ENCODE data around the gene EIF2A. TPM values are rescaled to one million over a fixed set of nuclear protein-coding genes. Genes with fewer than 3 reads are reported as not detected.
A peak's percentile ranks its signal among the peaks of the same experiment; 100 is the strongest.

The EIF2A gene
- total RNA-seq, 1 experiment from 2014 or later: 96.4 TPM

- ChIA-PET POLR2A (ENCODE audit: unreplicated experiment) (interaction anchor here (0.6 to 0.7 kb wide), 9 partner anchors 36 to 1959 kb away, joined by 3 to 7 read pairs (median 4); partner anchors contain the start of gene SIAH2), CTCF (no interaction called here)
- Histone ChIP-seq H2AFZ (peak within 1 kb of the TSS; percentile 88), H3K27me3 (ENCODE audit: insufficient read depth, low read depth) (no peaks in the 10 kb centered on the region), H3K79me2 (ENCODE audit: low read depth) (peaks cover 93% of the 10 kb centered on the region), H3K27ac (peak within 1 kb of the TSS; percentile 93), H3F3A (ENCODE audit: insufficient read depth, low read depth) (peaks cover 43% of the 10 kb centered on the region), H3K4me2 (peak within 1 kb of the TSS; percentile 93), H3K9me3 (ENCODE audit: insufficient read depth, low read depth) (no peaks in the 10 kb centered on the region), H3K4me1 (replicated peaks; ENCODE audit: insufficient read depth) (peaks cover 53% of the 10 kb centered on the region), H3K9me2 (ENCODE audit: insufficient read depth) (no peaks in the 10 kb centered on the region), H3K4me3 (peak within 1 kb of the TSS; percentile 94), H3K36me3 (ENCODE audit: low read depth) (peaks cover 12% of the 10 kb centered on the region; the same call in 1 of the 2 replicates), H4K20me1 (ENCODE audit: insufficient read depth) (no peaks in the 10 kb centered on the region; the same call in 1 of the 2 replicates)
- intact Hi-C loops (cut with micrococcal nuclease; ENCODE audit: unreplicated experiment): loop anchor here (1.0 to 5.0 kb wide), 2 partner anchors 100 to 159 kb away; partner anchors contain the start of genes ERICH6 and SIAH2
- DNase-seq: peak; percentile 88 to 98
- TF ChIP-seq EZH2 (IDR thresholded peaks at IDR 0.05; ENCODE audit: low read depth): no peak
- TF ChIP-seq, protein P1, sequence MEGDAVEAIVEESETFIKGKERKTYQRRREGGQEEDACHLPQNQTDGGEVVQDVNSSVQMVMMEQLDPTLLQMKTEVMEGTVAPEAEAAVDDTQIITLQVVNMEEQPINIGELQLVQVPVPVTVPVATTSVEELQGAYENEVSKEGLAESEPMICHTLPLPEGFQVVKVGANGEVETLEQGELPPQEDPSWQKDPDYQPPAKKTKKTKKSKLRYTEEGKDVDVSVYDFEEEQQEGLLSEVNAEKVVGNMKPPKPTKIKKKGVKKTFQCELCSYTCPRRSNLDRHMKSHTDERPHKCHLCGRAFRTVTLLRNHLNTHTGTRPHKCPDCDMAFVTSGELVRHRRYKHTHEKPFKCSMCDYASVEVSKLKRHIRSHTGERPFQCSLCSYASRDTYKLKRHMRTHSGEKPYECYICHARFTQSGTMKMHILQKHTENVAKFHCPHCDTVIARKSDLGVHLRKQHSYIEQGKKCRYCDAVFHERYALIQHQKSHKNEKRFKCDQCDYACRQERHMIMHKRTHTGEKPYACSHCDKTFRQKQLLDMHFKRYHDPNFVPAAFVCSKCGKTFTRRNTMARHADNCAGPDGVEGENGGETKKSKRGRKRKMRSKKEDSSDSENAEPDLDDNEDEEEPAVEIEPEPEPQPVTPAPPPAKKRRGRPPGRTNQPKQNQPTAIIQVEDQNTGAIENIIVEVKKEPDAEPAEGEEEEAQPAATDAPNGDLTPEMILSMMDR (conservative IDR thresholded peaks at IDR 0.05): peak; percentile 31; the same call in 1 of the 2 replicates
- TSS peak; percentile 51 for BruUV-seq (replicated peaks)
These were observed 56.8 kb downstream of the EIF2A start, which contains the start of gene SELENOT for GRCh38 chr3:150603153-150603979. SELENOT (plus strand) TSS chr3:150603321; CDS start chr3:150603363, 42 bp downstream.

GRCh38 chr3:150603980-150604319 is 57.4 kb downstream of the EIF2A start:
- POLR2A ChIA-PET (ENCODE audit: unreplicated experiment): no interaction called here
- Histone ChIP-seq H3K4me2 (peak overlapping the region; percentile 93), H3K27ac (peak overlapping the region; percentile 93), H4K20me1 (ENCODE audit: insufficient read depth) (peaks cover 2% of the 10 kb centered on the region; the same call in 1 of the 2 replicates), H3K4me1 (replicated peaks; ENCODE audit: insufficient read depth) (peaks cover 47% of the 10 kb centered on the region), H2AFZ (peak overlapping the region; percentile 88), H3K9me3 (ENCODE audit: insufficient read depth, low read depth) (no peaks in the 10 kb centered on the region), H3K79me2 (ENCODE audit: low read depth) (peaks cover 93% of the 10 kb centered on the region), H3K36me3 (ENCODE audit: low read depth) (peaks cover 12% of the 10 kb centered on the region; the same call in 1 of the 2 replicates), H3F3A (ENCODE audit: insufficient read depth, low read depth) (peaks cover 37% of the 10 kb centered on the region), H3K27me3 (ENCODE audit: insufficient read depth, low read depth) (no peaks in the 10 kb centered on the region), H3K4me3 (peak overlapping the region; percentile 94), H3K9me2 (ENCODE audit: insufficient read depth) (no peaks in the 10 kb centered on the region)
- DNase-seq: no peak
- CTCF ChIA-PET: no interaction called here
- TF ChIP-seq, protein P1 (conservative IDR thresholded peaks at IDR 0.05): no peak
- no peak for TF ChIP-seq EZH2 (IDR thresholded peaks at IDR 0.05; ENCODE audit: low read depth)
- BruUV-seq (replicated peaks): no TSS peak
- intact Hi-C loops (cut with micrococcal nuclease; ENCODE audit: unreplicated experiment): loop anchor here (1.0 to 5.0 kb wide), 2 partner anchors 99 to 158 kb away; partner anchors contain the start of genes ERICH6 and SIAH2

DNA sequence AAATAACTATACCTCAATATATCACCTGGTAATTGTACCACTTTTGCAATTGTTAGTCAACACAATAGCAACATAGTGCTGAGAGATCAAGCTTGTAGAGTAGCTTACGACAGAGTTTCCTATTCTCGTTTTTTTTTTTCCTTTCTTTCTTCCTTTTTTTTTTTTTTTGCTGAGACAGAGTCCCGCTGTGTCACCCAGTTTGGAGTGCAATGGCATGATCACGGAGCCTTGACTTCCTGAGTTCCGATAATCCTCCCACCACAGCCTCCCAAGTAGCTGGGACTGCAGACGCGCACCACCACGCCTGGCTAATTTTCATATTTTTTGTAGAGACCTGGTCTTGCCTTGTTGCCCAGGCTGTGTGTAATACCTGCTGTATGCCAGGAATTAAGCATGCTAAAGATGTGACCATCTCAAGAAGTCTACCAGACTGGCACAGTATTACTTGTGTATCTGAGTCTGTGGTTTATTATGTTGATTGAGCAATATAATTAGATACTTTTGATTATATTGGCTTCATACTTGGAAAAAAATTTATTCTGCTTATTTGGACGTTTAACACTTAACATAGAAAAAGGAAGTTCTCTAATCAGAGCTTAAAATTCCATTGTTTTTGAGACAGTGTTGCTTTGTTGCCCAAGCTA is 59.5 kb downstream of the EIF2A start:
- POLR2A ChIA-PET (ENCODE audit: unreplicated experiment): no interaction called here
- TF ChIP-seq, protein P1 (conservative IDR thresholded peaks at IDR 0.05): no peak
- TF ChIP-seq EZH2 (IDR thresholded peaks at IDR 0.05; ENCODE audit: low read depth): no peak
- Histone ChIP-seq H3K4me1 (replicated peaks; ENCODE audit: insufficient read depth) (peaks cover 25% of the 10 kb centered on the region), H4K20me1 (ENCODE audit: insufficient read depth) (0 out of 2 replicates have a peak, but pooled peaks cover 6% of the 10 kb centered on the region), H3K9me2 (ENCODE audit: insufficient read depth) (no peaks in the 10 kb centered on the region), H3K79me2 (ENCODE audit: low read depth) (peaks cover 96% of the 10 kb centered on the region), H2AFZ (no peak overlapping the region), H3F3A (ENCODE audit: insufficient read depth, low read depth) (peaks cover 17% of the 10 kb centered on the region), H3K27ac (no peak overlapping the region), H3K9me3 (ENCODE audit: insufficient read depth, low read depth) (no peaks in the 10 kb centered on the region), H3K4me3 (no peak overlapping the region), H3K27me3 (ENCODE audit: insufficient read depth, low read depth) (no peaks in the 10 kb centered on the region), H3K4me2 (peak overlapping the region; percentile 93; the same call in 1 of the 2 replicates), H3K36me3 (ENCODE audit: low read depth) (peaks cover 12% of the 10 kb centered on the region; the same call in 1 of the 2 replicates)
- CTCF ChIA-PET: no interaction called here
- no TSS peak for BruUV-seq (replicated peaks)
- intact Hi-C loops (cut with micrococcal nuclease; ENCODE audit: unreplicated experiment): no loop called here
- no peak for DNase-seq
